IMR-90 (cell line): ENCODE data around the gene PLCXD1. TPM values are rescaled to one million over a fixed set of nuclear protein-coding genes. Genes with fewer than 3 reads are reported as not detected.

Source experiments
- ATAC-seq: fragments of 200-7000 bp; cut with Tn5 transposase; 2 replicates; pipeline ENCODE4 v1.9.1; 2020; ENCODE audit warnings: low read depth, mild to moderate bottlenecking, moderate library complexity
- BruUV-seq: library from RNA; stranded (reverse); fragments of 400-500 nt; replicated peaks from 2 replicates; lab custom pipeline; 2021; lab: Mats Ljungman, UMichigan
- CTCF ChIA-PET: fragments of 300-600 bp; formaldehyde crosslinking; extraction: SDS; loops from one replicate; lab custom pipeline; 2021; ENCODE audit warnings: antibody characterized with exemption; lab: Yijun Ruan, JAX
- POLR2A ChIA-PET: fragments of 300-600 bp; sonication (Branson Sonifier 250); formaldehyde crosslinking; loops from one replicate; lab custom pipeline; 2022; ENCODE audit warnings: antibody characterized with exemption; ENCODE audit not compliant: unreplicated experiment; lab: Charles Lee
- DNase-seq: peaks from one replicate; pipeline ENCODE4 v3.0.0; 2013
- H2AFZ ChIP-seq: replicated peaks from 2 replicates; pipeline ENCODE3; 2013; ENCODE audit warnings: low read length, mild to moderate bottlenecking; ENCODE audit not compliant: poor library complexity
- H2AK5ac ChIP-seq: 2 replicates; pipeline ENCODE4 v1.6.1; 2013; ENCODE audit warnings: low read depth, low read length, inconsistent platforms
- H2AK9ac ChIP-seq: replicated peaks from 2 replicates; pipeline ENCODE3; 2013; ENCODE audit warnings: mild to moderate bottlenecking, low read depth, low read length, moderate library complexity; ENCODE audit not compliant: poor library complexity
- H2BK120ac ChIP-seq: 2 replicates; pipeline ENCODE4 v1.6.1; 2013; ENCODE audit warnings: low read depth, low read length, inconsistent platforms
- H2BK15ac ChIP-seq: 3 replicates; pipeline ENCODE4 v1.6.1; 2013; ENCODE audit warnings: low read depth, low read length, inconsistent platforms
- H2BK20ac ChIP-seq: 2 replicates; pipeline ENCODE4 v1.6.1; 2013; ENCODE audit warnings: low read depth, mild to moderate bottlenecking, inconsistent platforms, low read length, moderate library complexity
- H2BK5ac ChIP-seq: 2 replicates; pipeline ENCODE4 v1.6.1; 2013; ENCODE audit warnings: mild to moderate bottlenecking, low read depth, low read length, inconsistent platforms; ENCODE audit not compliant: poor library complexity, severe bottlenecking
- H3K14ac ChIP-seq: replicated peaks from 2 replicates; pipeline ENCODE4 v1.6.1; 2013; ENCODE audit warnings: low read depth, low read length, inconsistent platforms
- H3K18ac ChIP-seq: 2 replicates; pipeline ENCODE4 v1.6.1; 2013; ENCODE audit warnings: low read depth, low read length, control low read depth
- H3K23ac ChIP-seq: 2 replicates; pipeline ENCODE4 v1.6.1; 2013; ENCODE audit warnings: low read depth, low read length, inconsistent platforms
- H3K27ac ChIP-seq: 2 replicates; pipeline ENCODE4 v1.5.1; 2013; ENCODE audit warnings: mild to moderate bottlenecking, control low read depth, low read length; ENCODE audit not compliant: insufficient read depth
- H3K27me3 ChIP-seq: 2 replicates; pipeline ENCODE4 v1.6.1; 2013; ENCODE audit warnings: low read length; ENCODE audit not compliant: control insufficient read depth, insufficient read depth
- H3K36me3 ChIP-seq: 2 replicates; pipeline ENCODE4 v1.6.1; 2013; ENCODE audit warnings: low read length, mixed read lengths; ENCODE audit not compliant: control insufficient read depth, insufficient read depth
- H3K4ac ChIP-seq: 2 replicates; pipeline ENCODE4 v1.6.1; 2013; ENCODE audit warnings: low read depth, low read length, inconsistent platforms
- H3K4me1 ChIP-seq: 2 replicates; pipeline ENCODE4 v1.6.1; 2013; ENCODE audit warnings: low read length, mixed read lengths; ENCODE audit not compliant: control insufficient read depth, insufficient read depth
- H3K4me2 ChIP-seq: 2 replicates; pipeline ENCODE4 v1.6.1; 2013; ENCODE audit warnings: low read depth, mild to moderate bottlenecking, control low read depth, low read length, moderate library complexity
- H3K4me3 ChIP-seq: 2 replicates; pipeline ENCODE4 v1.5.1; 2013; ENCODE audit warnings: low read depth, mild to moderate bottlenecking, control low read depth, low read length, moderate library complexity; ENCODE audit not compliant: insufficient read depth
- H3K56ac ChIP-seq: 2 replicates; pipeline ENCODE4 v1.6.1; 2013; ENCODE audit warnings: low read length, inconsistent platforms; ENCODE audit not compliant: insufficient read depth; ENCODE audit errors: extremely low read depth
- H3K79me1 ChIP-seq, 2 experiments: 2 replicates each; pipeline ENCODE4 v1.6.1; 2013; ENCODE audit warnings: low read length in 2 of 2, inconsistent platforms in 1 of 2, low read depth in 1 of 2
- H3K9ac ChIP-seq: 2 replicates; pipeline ENCODE4 v1.6.1; 2013; ENCODE audit warnings: low read depth, low read length, control low read depth
- H3K9me1 ChIP-seq: 2 replicates; pipeline ENCODE4 v1.6.1; 2013; ENCODE audit warnings: low read length, inconsistent platforms; ENCODE audit not compliant: insufficient read depth
- H3K9me3 ChIP-seq: 2 replicates; pipeline ENCODE4 v1.6.1; 2013; ENCODE audit warnings: low read length; ENCODE audit not compliant: control insufficient read depth, insufficient read depth
- H4K20me1 ChIP-seq: 2 replicates; pipeline ENCODE4 v1.6.1; 2013; ENCODE audit warnings: low read length, inconsistent platforms; ENCODE audit not compliant: insufficient read depth
- H4K5ac ChIP-seq: 2 replicates; pipeline ENCODE4 v1.6.1; 2013; ENCODE audit warnings: mild to moderate bottlenecking, low read depth, low read length, control low read depth
- H4K8ac ChIP-seq, 2 experiments: 2 replicates each; pipeline ENCODE4 v1.6.1; 2013; ENCODE audit warnings: low read depth in 2 of 2, low read length in 2 of 2, control low read depth in 1 of 2, inconsistent platforms in 1 of 2
- H4K91ac ChIP-seq: 2 replicates; pipeline ENCODE4 v1.6.1; 2013; ENCODE audit warnings: low read depth, low read length, inconsistent platforms; ENCODE audit not compliant: insufficient read depth
- CEBPB ChIP-seq: IDR thresholded peaks from 2 replicates; pipeline ENCODE4 v1.6.1; 2012; ENCODE audit warnings: low read depth, low read length, improper control_type of control experiment
- MXI1 ChIP-seq: IDR thresholded peaks from 2 replicates; pipeline ENCODE4 v1.6.1; 2012; ENCODE audit warnings: low read depth, mild to moderate bottlenecking, low read length, moderate library complexity, borderline replicate concordance
- RAD21 ChIP-seq: IDR thresholded peaks from 2 replicates; pipeline ENCODE4 v1.6.1; 2012; ENCODE audit warnings: low read length, improper control_type of control experiment
- RFX5 ChIP-seq: IDR thresholded peaks from 2 replicates; pipeline ENCODE4 v1.8.0; 2012; ENCODE audit warnings: low read depth, mild to moderate bottlenecking, low read length, moderate library complexity
- SMC3 ChIP-seq: fragments of 150-350 bp; IDR thresholded peaks from 2 replicates; pipeline ENCODE4 v1.6.1; 2016; ENCODE audit warnings: low read depth, mild to moderate bottlenecking, antibody characterized with exemption, low read length, moderate library complexity
- WGBS, 2 experiments: methylation state at CpG; one replicate each; pipeline versions ENCODE4 v1.1.5 to v1.1.7; 2013; ENCODE audit warnings: missing lambda C conversion rate in 2 of 2; ENCODE audit not compliant: insufficient read length in 1 of 2; ENCODE audit errors: extremely low coverage in 2 of 2; 5-methylcytosine and 5-hydroxymethylcytosine counted together
- dilution Hi-C: fragments of 300-500 bp; cut with HindIII; formaldehyde crosslinking; loops from one replicate; pipeline ENCODE4 v1.14.3; 2018; ENCODE audit warnings: low sequenced_read_pairs; ENCODE audit not compliant: unreplicated experiment
- in situ Hi-C: fragments of 300-500 bp; cut with MboI; formaldehyde crosslinking; loops from 3 replicates; pipeline ENCODE4 v1.14.3; 2019; ENCODE audit warnings: low sequenced_read_pairs, inconsistent platforms, mixed read lengths
- intact Hi-C: fragments of 100-400 bp; cut with micrococcal nuclease; formaldehyde crosslinking; loops from 2 replicates; pipeline ENCODE4 v1.10.0; 2022
- polyA plus RNA-seq, 3 experiments: library from polyadenylated mRNA; depleted of rRNA; stranded (reverse); fragments of >200 nt; gene quantifications; 2 replicates each; pipeline ENCODE4 v1.2.3, GENCODE V29; 2012; ENCODE audit warnings: low replicate concordance in 1 of 3
- total RNA-seq: library from RNA; depleted of rRNA; stranded (reverse); fragments of >200 nt; gene quantifications from 2 replicates; pipeline ENCODE4 v1.2.3, GENCODE V29; 2012
- TF ChIP-seq, protein P1 (sequence below): fragments of 150-350 bp; IDR thresholded peaks from 2 replicates; pipeline ENCODE4 v1.6.1; 2016; ENCODE audit warnings: low read depth, mild to moderate bottlenecking, low read length, moderate library complexity, borderline replicate concordance

Gene PLCXD1
- total and polyA plus RNA-seq, 2 of the 4 experiments (the other 2 are of a cell fraction) = 16.7 to 17.7 TPM

DNA sequence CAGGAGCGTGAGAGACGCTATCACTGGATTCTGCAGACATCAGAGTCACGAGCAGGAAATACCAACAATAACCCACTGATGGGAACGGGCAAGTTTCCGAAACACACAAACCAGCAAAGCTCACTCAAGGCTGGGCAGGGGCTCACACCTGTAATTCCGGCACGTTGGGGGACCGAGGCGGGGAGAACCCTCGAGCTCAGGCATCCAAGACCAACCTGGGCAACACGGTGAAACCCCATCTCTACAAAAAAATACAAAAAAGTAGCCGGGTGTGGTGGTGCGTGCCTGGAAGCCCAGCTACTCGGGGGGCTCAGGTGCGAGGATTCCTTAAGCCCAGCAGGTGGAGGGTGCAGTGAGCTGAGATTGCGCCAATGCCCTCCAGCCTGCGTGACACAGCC is 54.6 kb downstream of the PLCXD1 start:
- Histone ChIP-seq H3K14ac (no peak overlapping the region), H3K79me1 (no peaks in the 10 kb centered on the region), H3K9me3 (peaks cover 3% of the 10 kb centered on the region; the same call in 1 of the 2 replicates), H3K4me3 (no peak overlapping the region), H3K36me3 (peaks cover 23% of the 10 kb centered on the region; the same call in 1 of the 2 replicates), H3K4me1 (peaks cover 3% of the 10 kb centered on the region), H2BK20ac (no peak overlapping the region), H2AK9ac (no peak overlapping the region), H2AFZ (no peak overlapping the region), H2AK5ac (no peak overlapping the region), H3K9ac (no peak overlapping the region), H2BK15ac (no peak overlapping the region), H3K18ac (no peak overlapping the region), H2BK5ac (no peak overlapping the region), H4K91ac (no peak overlapping the region), H3K9me1 (no peaks in the 10 kb centered on the region), H4K8ac (no peak overlapping the region), H4K20me1 (no peaks in the 10 kb centered on the region; the same call in 1 of the 2 replicates), H3K4ac (no peak overlapping the region), H4K5ac (no peak overlapping the region), H3K27ac (no peak overlapping the region), H2BK120ac (no peak overlapping the region), H3K27me3 (no peaks in the 10 kb centered on the region), H3K4me2 (no peak overlapping the region), H3K56ac (no peak overlapping the region), H3K23ac (no peak overlapping the region)
- in situ Hi-C loops (no loop called here), dilution Hi-C loops (no loop called here), intact Hi-C loops (no loop called here)
- 100% methylated on average over 2 of the region's 17 CpGs; no CpG with 5 or more reads in 1 of the 2 experiments for WGBS, 2 experiments
- TF ChIP-seq SMC3 (no peak), MXI1 (no peak), CEBPB (no peak), RAD21 (no peak), RFX5 (no peak)
- TF ChIP-seq, protein P1, sequence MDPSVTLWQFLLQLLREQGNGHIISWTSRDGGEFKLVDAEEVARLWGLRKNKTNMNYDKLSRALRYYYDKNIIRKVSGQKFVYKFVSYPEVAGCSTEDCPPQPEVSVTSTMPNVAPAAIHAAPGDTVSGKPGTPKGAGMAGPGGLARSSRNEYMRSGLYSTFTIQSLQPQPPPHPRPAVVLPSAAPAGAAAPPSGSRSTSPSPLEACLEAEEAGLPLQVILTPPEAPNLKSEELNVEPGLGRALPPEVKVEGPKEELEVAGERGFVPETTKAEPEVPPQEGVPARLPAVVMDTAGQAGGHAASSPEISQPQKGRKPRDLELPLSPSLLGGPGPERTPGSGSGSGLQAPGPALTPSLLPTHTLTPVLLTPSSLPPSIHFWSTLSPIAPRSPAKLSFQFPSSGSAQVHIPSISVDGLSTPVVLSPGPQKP = no peak
- BruUV-seq = no TSS peak
- ATAC-seq (no peak), DNase-seq (no peak)
- CTCF ChIA-PET = no interaction called here
- POLR2A ChIA-PET = no interaction called here
